Breast epithelium (tissue), 3 donors: Measurements from ENCODE around the gene ZFHX3.

Experiments
- CTCF ChIP-seq, 3 donors: fragments of 450-650 bp; IDR thresholded peaks; one replicate each; pipeline ENCODE4 v1.5.1; 2016 to 2017; ENCODE audit warnings: antibody characterized with exemption in 3 of 3, mild to moderate bottlenecking in 3 of 3, moderate library complexity in 3 of 3
- POLR2A ChIP-seq: fragments of 450-650 bp; IDR thresholded peaks from one replicate; pipeline ENCODE4 v1.6.1; 2016; ENCODE audit warnings: antibody characterized with exemption, mild to moderate bottlenecking, moderate library complexity
- POLR2AphosphoS5 ChIP-seq, 3 donors: sonication (generic); formaldehyde crosslinking; IDR thresholded peaks; one replicate each; pipeline ENCODE4 v1.6.1; 2017; ENCODE audit warnings: antibody characterized with exemption in 3 of 3

- TF ChIP-seq CTCF (IDR thresholded peaks at IDR 0.05) (no peak), POLR2A (no peak), POLR2AphosphoS5 (IDR thresholded peaks at IDR 0.05) (no peak)
Observed at GRCh38 chr16:72818236-72818845, 229.6 kb downstream of the ZFHX3 start.
